ENCODE data around the gene SORCS1.

DNA sequence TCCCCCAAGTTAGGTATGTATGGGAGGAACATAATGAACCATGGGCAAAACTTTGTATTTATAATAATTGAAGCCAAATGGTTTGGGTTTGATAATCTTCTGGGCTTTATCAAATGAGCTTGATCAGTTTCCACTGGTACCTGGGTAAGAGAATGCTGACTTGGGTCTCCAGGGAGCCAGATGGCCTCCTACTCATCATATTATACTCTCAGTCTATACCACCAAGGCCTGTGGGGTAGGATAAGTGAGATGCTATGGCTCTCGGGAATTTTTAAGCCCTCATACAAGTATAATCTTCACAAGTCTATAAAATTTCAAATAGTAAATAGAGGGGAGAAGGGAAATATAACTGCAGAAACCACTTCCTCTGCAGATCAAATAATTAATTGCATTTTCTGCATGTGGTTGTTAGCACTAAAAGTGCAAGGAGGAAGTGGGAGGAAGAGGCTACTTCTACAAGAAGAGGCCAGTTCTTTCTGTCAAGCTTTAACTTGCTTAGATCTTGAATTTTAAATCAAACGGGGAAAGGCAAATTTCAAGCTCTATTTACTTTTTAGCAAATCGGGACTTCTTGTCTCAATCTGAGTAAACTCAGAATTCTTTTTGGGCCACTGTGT lies 349.0 kb downstream of the SORCS1 start:
- TF ChIP-seq CTCF (IDR thresholded peaks at IDR 0.05) (no peak), POLR2A (IDR thresholded peaks at IDR 0.05) (no peak)

Measured in thyroid gland (tissue), 4 donors.